PC-3 (cell line): ENCODE measurements around the gene CD28.

Experiments used
- CTCF ChIP-seq: fragments of 300-600 bp; sonication (generic); conservative IDR thresholded peaks from 2 replicates; pipeline ENCODE4 v1.5.1; 2017; ENCODE audit warnings: antibody characterized with exemption, low read depth, mild to moderate bottlenecking, low read length
- EZH2 ChIP-seq: fragments of 300-600 bp; sonication (generic); IDR thresholded peaks from one replicate; pipeline ENCODE4 v1.6.1; 2017; ENCODE audit warnings: antibody characterized with exemption, mild to moderate bottlenecking, low read length; ENCODE audit not compliant: unreplicated experiment

- TF ChIP-seq CTCF: no peak
- TF ChIP-seq EZH2: no peak
These were observed 43.5 kb upstream of the CD28 start for GRCh38 chr2:203662951-203663350.
